CD4-positive, alpha-beta T cell (primary cell): ENCODE measurements around the gene NFIA. TPM values are rescaled to one million over a fixed set of nuclear protein-coding genes. Genes with fewer than 3 reads are reported as not detected.

ENCODE experiments used
- ATAC-seq: fragments of 200-7000 bp; cut with Tn5 transposase; one replicate; pipeline ENCODE4 v1.10.0; 2022; ENCODE audit warnings: mild to moderate bottlenecking; ENCODE audit not compliant: poor library complexity
- CTCF ChIA-PET: fragments of 350-600 bp; sonication (Branson Sonifier 250); formaldehyde crosslinking; loops from one replicate; lab custom pipeline; 2021; ENCODE audit warnings: antibody characterized with exemption, inconsistent platforms; lab: Charles Lee
- POLR2A ChIA-PET: fragments of 350-600 bp; sonication (Branson Sonifier 250); formaldehyde crosslinking; loops from one replicate; lab custom pipeline; 2021; ENCODE audit warnings: antibody characterized with exemption, inconsistent platforms; lab: Charles Lee
- DNase-seq, 14 experiments: peaks; one replicate each; pipeline ENCODE4 v3.0.0-alpha.2; 2013 to 2020; ENCODE audit warnings: mixed read lengths in 2 of 14
- H3K27ac ChIP-seq, 2 donors: one replicate each; pipeline versions ENCODE4 v1.5.1 to v1.7.0; 2013; ENCODE audit warnings: low read length in 2 of 2, low read depth in 1 of 2, mild to moderate bottlenecking in 1 of 2
- H3K27me3 ChIP-seq, 2 experiments: 1 replicate in 1 of 2; 2 replicates in 1 of 2; pipeline versions ENCODE4 v1.6.1 to v1.7.0; 2013; ENCODE audit warnings: low read length in 2 of 2, control low read depth in 1 of 2, mild to moderate bottlenecking in 1 of 2, moderate library complexity in 1 of 2; ENCODE audit not compliant: insufficient read depth in 2 of 2, control insufficient read depth in 1 of 2
- H3K36me3 ChIP-seq: one replicate; pipeline ENCODE4 v1.6.1; 2013; ENCODE audit warnings: low read length, control low read depth; ENCODE audit not compliant: insufficient read depth
- H3K4me1 ChIP-seq: one replicate; pipeline ENCODE4 v1.6.1; 2013; ENCODE audit warnings: low read length, control low read depth; ENCODE audit not compliant: insufficient read depth
- H3K4me3 ChIP-seq: one replicate; pipeline ENCODE4 v1.5.1; 2013; ENCODE audit warnings: mild to moderate bottlenecking, low read length, moderate library complexity
- H3K9me3 ChIP-seq, 2 experiments: 1 replicate in 1 of 2; 2 replicates in 1 of 2; pipeline versions ENCODE4 v1.6.1 to v1.7.0; 2013; ENCODE audit warnings: low read length in 2 of 2, mild to moderate bottlenecking in 2 of 2, control low read depth in 1 of 2, moderate library complexity in 1 of 2; ENCODE audit not compliant: control insufficient read depth in 1 of 2, insufficient read depth in 1 of 2
- H3K27ac Mint-ChIP-seq: one replicate; pipeline ENCODE4 v1.8.0; 2020; ENCODE audit warnings: mixed read lengths
- H3K27me3 Mint-ChIP-seq: one replicate; pipeline ENCODE4 v1.8.0; 2021; ENCODE audit warnings: mixed read lengths
- H3K36me3 Mint-ChIP-seq: one replicate; pipeline ENCODE4 v1.8.0; 2021; ENCODE audit warnings: low read depth, mixed read lengths
- H3K4me1 Mint-ChIP-seq: one replicate; pipeline ENCODE4 v1.8.0; 2021; ENCODE audit warnings: low read depth, mixed read lengths
- H3K4me3 Mint-ChIP-seq: one replicate; pipeline ENCODE4 v1.8.0; 2020; ENCODE audit warnings: mild to moderate bottlenecking, mixed read lengths
- H3K9me3 Mint-ChIP-seq: one replicate; pipeline ENCODE4 v1.8.0; 2020; ENCODE audit warnings: mixed read lengths
- intact Hi-C, 2 experiments: fragments of 100-400 bp; cut with DNase I in 1 of 2; cut with micrococcal nuclease in 1 of 2; formaldehyde crosslinking; loops; one replicate each; pipeline versions ENCODE4 v1.15.1 to v1.9.0; 2023 to 2025; cut with DNase I, micrococcal nuclease
- total RNA-seq, 174 experiments: library from RNA in 2 of 174; stranded (reverse) in 2 of 174; gene quantifications; one replicate each; pipeline ENCODE4 v1.2.3 and lab custom pipeline; 2021 to 2026
- TF ChIP-seq, protein P1 (sequence below): fragments of 200-600 bp; IDR thresholded peaks from one replicate; pipeline ENCODE4 v1.8.0; 2022; ENCODE audit warnings: antibody characterized with exemption, mild to moderate bottlenecking

The NFIA gene
- total RNA-seq, 2 experiments from 2014 or later, result 4.8 to 5.9 TPM

DNA sequence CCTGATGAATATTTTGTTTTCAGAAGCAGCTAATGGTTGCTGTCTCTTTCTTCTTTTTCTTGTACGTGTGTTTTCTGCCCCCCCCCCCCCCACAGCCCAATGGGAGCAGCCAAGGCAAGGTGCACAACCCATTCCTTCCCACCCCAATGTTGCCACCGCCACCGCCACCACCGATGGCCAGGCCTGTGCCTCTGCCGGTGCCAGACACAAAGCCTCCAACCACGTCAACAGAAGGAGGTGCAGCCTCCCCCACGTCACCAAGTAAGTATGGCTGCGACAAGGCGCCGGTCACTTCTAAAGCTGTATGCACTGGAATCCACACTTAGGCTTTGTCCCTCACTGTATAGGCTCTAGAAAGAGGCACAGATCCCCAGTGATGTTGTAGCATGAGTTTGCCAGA, 324.1 kb downstream of the NFIA start:
- TF ChIP-seq, protein P1, sequence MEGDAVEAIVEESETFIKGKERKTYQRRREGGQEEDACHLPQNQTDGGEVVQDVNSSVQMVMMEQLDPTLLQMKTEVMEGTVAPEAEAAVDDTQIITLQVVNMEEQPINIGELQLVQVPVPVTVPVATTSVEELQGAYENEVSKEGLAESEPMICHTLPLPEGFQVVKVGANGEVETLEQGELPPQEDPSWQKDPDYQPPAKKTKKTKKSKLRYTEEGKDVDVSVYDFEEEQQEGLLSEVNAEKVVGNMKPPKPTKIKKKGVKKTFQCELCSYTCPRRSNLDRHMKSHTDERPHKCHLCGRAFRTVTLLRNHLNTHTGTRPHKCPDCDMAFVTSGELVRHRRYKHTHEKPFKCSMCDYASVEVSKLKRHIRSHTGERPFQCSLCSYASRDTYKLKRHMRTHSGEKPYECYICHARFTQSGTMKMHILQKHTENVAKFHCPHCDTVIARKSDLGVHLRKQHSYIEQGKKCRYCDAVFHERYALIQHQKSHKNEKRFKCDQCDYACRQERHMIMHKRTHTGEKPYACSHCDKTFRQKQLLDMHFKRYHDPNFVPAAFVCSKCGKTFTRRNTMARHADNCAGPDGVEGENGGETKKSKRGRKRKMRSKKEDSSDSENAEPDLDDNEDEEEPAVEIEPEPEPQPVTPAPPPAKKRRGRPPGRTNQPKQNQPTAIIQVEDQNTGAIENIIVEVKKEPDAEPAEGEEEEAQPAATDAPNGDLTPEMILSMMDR, result no peak
- H3K4me3 ChIP-seq, result no peak overlapping the region
- intact Hi-C loops, result no loop called here
- no peaks in the 10 kb centered on the region for H3K36me3 ChIP-seq
- H3K27ac Mint-ChIP-seq, result no peak overlapping the region
- H3K27me3 ChIP-seq, result no peaks in the 10 kb centered on the region
- H3K4me3 Mint-ChIP-seq, result no peak overlapping the region
- peaks cover 16% of the 10 kb centered on the region for H3K36me3 Mint-ChIP-seq
- POLR2A ChIA-PET, result no interaction called here
- ATAC-seq (no peak), DNase-seq (no peak)
- H3K9me3 ChIP-seq, result no peaks in the 10 kb centered on the region
- no peak overlapping the region for H3K27ac ChIP-seq
- H3K9me3 Mint-ChIP-seq, result no peaks in the 10 kb centered on the region
- CTCF ChIA-PET, result no interaction called here
- no peaks in the 10 kb centered on the region for H3K27me3 Mint-ChIP-seq
- no peaks in the 10 kb centered on the region for H3K4me1 Mint-ChIP-seq
- no peaks in the 10 kb centered on the region for H3K4me1 ChIP-seq

DNA sequence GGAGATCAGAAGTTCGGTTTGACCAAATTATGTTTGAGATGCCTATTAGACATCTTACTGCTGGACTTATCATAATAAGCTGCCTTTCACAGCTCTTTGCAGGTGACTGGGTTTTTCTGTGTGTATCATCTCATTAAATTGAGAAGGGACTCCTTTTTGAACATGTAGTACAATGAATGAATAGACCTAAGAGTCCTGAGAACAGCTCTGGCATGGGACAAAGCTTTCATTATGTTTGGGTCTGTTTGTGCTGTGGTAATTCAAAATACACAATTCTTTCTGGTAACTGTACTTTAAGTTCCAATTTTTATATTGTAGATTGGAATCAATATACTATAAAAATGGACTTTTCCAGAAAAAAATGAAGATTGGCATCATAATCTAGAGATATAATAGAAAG, 330.2 kb downstream of the NFIA start:
- no peak overlapping the region for H3K27ac ChIP-seq
- intact Hi-C loops, result no loop called here
- peaks cover 4% of the 10 kb centered on the region for H3K36me3 Mint-ChIP-seq
- no peak overlapping the region for H3K4me3 ChIP-seq
- H3K36me3 ChIP-seq, result no peaks in the 10 kb centered on the region
- H3K9me3 Mint-ChIP-seq, result no peaks in the 10 kb centered on the region
- no peaks in the 10 kb centered on the region for H3K27me3 Mint-ChIP-seq
- POLR2A ChIA-PET, result no interaction called here
- no peak for ATAC-seq
- H3K27me3 ChIP-seq, result no peaks in the 10 kb centered on the region
- no peaks in the 10 kb centered on the region for H3K4me1 ChIP-seq
- no peaks in the 10 kb centered on the region for H3K4me1 Mint-ChIP-seq
- TF ChIP-seq, protein P1, result no peak
- H3K27ac Mint-ChIP-seq, result no peak overlapping the region
- CTCF ChIA-PET, result no interaction called here
- H3K9me3 ChIP-seq, result no peaks in the 10 kb centered on the region
- no peak for DNase-seq
- no peak overlapping the region for H3K4me3 Mint-ChIP-seq

DNA sequence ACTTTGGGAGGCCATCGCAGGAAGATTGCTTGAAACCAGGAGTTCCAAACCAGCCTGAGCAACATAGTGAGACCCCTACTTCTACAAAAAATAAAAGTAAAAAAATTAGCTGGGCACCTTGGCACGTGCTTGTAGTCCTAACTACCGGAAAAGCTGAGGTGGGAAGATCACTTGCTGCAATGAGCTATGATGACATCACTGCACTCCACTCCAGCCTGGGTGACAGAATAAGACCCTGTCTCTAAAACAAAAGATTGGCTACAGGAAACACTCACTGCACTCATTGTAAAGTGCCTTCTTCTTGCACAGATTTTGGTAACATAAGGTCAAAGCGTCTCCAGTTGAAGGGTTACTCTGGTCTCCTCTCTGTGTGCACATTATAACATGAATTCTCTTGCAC, 336.8 kb downstream of the NFIA start:
- Mint-ChIP-seq H3K4me1 (no peaks in the 10 kb centered on the region), H3K36me3 (no peaks in the 10 kb centered on the region), H3K4me3 (no peak overlapping the region), H3K27ac (no peak overlapping the region), H3K27me3 (no peaks in the 10 kb centered on the region), H3K9me3 (no peaks in the 10 kb centered on the region)
- intact Hi-C loops, result no loop called here
- CTCF ChIA-PET, result no interaction called here
- POLR2A ChIA-PET, result no interaction called here
- no peaks in the 10 kb centered on the region for H3K4me1 ChIP-seq
- DNase-seq, result no peak
- no peaks in the 10 kb centered on the region for H3K36me3 ChIP-seq
- H3K9me3 ChIP-seq, result no peaks in the 10 kb centered on the region
- no peak overlapping the region for H3K4me3 ChIP-seq
- TF ChIP-seq, protein P1, result no peak
- no peak for ATAC-seq
- no peak overlapping the region for H3K27ac ChIP-seq
- H3K27me3 ChIP-seq, result no peaks in the 10 kb centered on the region
